Measurements from ENCODE around the gene PASK. TPM values are rescaled to one million over a fixed set of nuclear protein-coding genes. Genes with fewer than 3 reads are reported as not detected.

PASK gene
- total and polyA plus RNA-seq, 2 experiments from 2014 or later: 2.5 to 8.8 TPM

DNA sequence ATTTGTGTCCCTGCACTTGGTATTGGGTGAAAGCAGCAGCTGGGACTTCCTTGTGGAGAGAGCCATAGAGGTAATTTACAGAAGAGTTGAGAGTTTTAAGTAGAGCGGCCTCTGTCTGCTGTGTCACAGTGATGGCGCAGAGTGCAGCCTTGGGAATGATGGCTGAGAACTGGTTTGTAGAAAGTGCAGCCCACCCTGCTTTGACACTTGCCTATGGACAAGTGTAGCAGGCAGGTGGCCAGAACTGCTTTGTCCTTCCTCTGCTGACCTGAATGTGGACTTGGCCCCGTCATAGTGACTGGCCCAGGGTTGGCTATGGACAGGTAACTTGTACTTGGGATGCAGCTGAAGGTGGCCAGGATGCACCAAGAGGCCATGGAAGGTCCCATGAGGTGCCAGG is 32.9 kb upstream of the PASK start:
- Histone ChIP-seq H3K79me2 (no peaks in the 10 kb centered on the region), H3K4me1 (ENCODE audit: insufficient read depth) (no peaks in the 10 kb centered on the region)
- WGBS (ENCODE audit: low lambda C conversion rate, missing lambda C conversion rate): 98% methylated on average over 3 of the region's 3 CpGs

DNA sequence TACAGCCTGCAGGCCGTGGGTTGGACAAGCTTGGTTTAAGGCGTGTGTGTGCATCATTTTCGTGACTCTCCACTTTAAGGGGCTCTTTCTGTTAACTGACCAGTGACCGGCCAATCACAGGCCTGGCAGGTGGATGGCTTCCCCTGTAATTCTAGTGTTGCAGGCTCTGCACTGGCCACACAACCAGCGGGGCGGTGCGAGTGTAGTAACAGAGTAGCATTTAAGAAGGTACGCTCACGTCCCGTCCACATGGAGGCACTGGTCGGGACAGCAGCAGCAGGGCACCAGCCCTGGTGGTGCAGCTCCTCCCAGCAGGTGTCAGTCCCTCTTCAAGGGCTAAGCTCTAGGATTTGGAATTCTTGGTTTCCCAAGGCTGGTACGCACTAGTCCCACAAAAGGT is 31.2 kb upstream of the PASK start:
- DNase-seq (ENCODE audit: low spot score): no peak
- no peak overlapping the region for H2AFZ ChIP-seq
- no peaks in the 10 kb centered on the region for H3K4me1 ChIP-seq (ENCODE audit: insufficient read depth)
- H3K36me3 ChIP-seq (replicated peaks; ENCODE audit: insufficient read depth, low read depth): no peaks in the 10 kb centered on the region
- H4K20me1 ChIP-seq (ENCODE audit: insufficient read depth, poor library complexity, severe bottlenecking): no peaks in the 10 kb centered on the region
- no peaks in the 10 kb centered on the region for H3K9me3 ChIP-seq (ENCODE audit: low read depth)
- TF ChIP-seq, protein P1, sequence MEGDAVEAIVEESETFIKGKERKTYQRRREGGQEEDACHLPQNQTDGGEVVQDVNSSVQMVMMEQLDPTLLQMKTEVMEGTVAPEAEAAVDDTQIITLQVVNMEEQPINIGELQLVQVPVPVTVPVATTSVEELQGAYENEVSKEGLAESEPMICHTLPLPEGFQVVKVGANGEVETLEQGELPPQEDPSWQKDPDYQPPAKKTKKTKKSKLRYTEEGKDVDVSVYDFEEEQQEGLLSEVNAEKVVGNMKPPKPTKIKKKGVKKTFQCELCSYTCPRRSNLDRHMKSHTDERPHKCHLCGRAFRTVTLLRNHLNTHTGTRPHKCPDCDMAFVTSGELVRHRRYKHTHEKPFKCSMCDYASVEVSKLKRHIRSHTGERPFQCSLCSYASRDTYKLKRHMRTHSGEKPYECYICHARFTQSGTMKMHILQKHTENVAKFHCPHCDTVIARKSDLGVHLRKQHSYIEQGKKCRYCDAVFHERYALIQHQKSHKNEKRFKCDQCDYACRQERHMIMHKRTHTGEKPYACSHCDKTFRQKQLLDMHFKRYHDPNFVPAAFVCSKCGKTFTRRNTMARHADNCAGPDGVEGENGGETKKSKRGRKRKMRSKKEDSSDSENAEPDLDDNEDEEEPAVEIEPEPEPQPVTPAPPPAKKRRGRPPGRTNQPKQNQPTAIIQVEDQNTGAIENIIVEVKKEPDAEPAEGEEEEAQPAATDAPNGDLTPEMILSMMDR (IDR thresholded peaks at IDR 0.05; ENCODE audit: poor library complexity): no peak
- TF ChIP-seq EZH2phosphoT487 (IDR thresholded peaks at IDR 0.05; ENCODE audit: low read depth, severe bottlenecking, unreplicated experiment): no peak
- no peak for TF ChIP-seq EZH2 (IDR thresholded peaks at IDR 0.05; ENCODE audit: borderline replicate concordance)
- no peaks in the 10 kb centered on the region for H3K79me2 ChIP-seq
- no peaks in the 10 kb centered on the region for H3K9me2 ChIP-seq (replicated peaks; ENCODE audit: insufficient read depth)
- no peak overlapping the region for H3K4me3 ChIP-seq
- no peaks in the 10 kb centered on the region for H3K27me3 ChIP-seq
- 83% methylated on average over 12 of the region's 12 CpGs for WGBS (ENCODE audit: low lambda C conversion rate, missing lambda C conversion rate)
- H3K4me2 ChIP-seq: no peak overlapping the region
- no peak overlapping the region for H3K27ac ChIP-seq

More for the DNA sequence above, 32.9 kb upstream of the PASK start:
- Histone ChIP-seq H3K36me3 (replicated peaks; ENCODE audit: insufficient read depth, low read depth) (no peaks in the 10 kb centered on the region), H4K20me1 (ENCODE audit: insufficient read depth, poor library complexity, severe bottlenecking) (no peaks in the 10 kb centered on the region), H3K9me2 (replicated peaks; ENCODE audit: insufficient read depth) (no peaks in the 10 kb centered on the region), H3K4me2 (no peak overlapping the region), H3K27ac (no peak overlapping the region), H2AFZ (no peak overlapping the region), H3K9me3 (ENCODE audit: low read depth) (no peaks in the 10 kb centered on the region), H3K27me3 (no peaks in the 10 kb centered on the region), H3K4me3 (no peak overlapping the region)
- no peak for DNase-seq (ENCODE audit: low spot score)
- TF ChIP-seq, protein P1 (IDR thresholded peaks at IDR 0.05; ENCODE audit: poor library complexity): no peak
- TF ChIP-seq EZH2 (IDR thresholded peaks at IDR 0.05; ENCODE audit: borderline replicate concordance): no peak
- no peak for TF ChIP-seq EZH2phosphoT487 (IDR thresholded peaks at IDR 0.05; ENCODE audit: low read depth, severe bottlenecking, unreplicated experiment)

- H3K9me3 ChIP-seq (ENCODE audit: low read depth): no peaks in the 10 kb centered on the region
- DNase-seq (ENCODE audit: low spot score): no peak
- WGBS (ENCODE audit: low lambda C conversion rate, missing lambda C conversion rate): 86% methylated on average over 4 of the region's 4 CpGs
These were observed 30.6 kb upstream of the PASK start for GRCh38 chr2:241179899-241180298.

More at GRCh38 chr2:241179899-241180298, 30.6 kb upstream of the PASK start:
- H3K27me3 ChIP-seq: no peaks in the 10 kb centered on the region
- TF ChIP-seq EZH2 (IDR thresholded peaks at IDR 0.05; ENCODE audit: borderline replicate concordance): no peak
- no peak for TF ChIP-seq EZH2phosphoT487 (IDR thresholded peaks at IDR 0.05; ENCODE audit: low read depth, severe bottlenecking, unreplicated experiment)
- TF ChIP-seq, protein P1 (IDR thresholded peaks at IDR 0.05; ENCODE audit: poor library complexity): no peak
- no peaks in the 10 kb centered on the region for H3K36me3 ChIP-seq (replicated peaks; ENCODE audit: insufficient read depth, low read depth)
- no peaks in the 10 kb centered on the region for H3K9me2 ChIP-seq (replicated peaks; ENCODE audit: insufficient read depth)
- H3K4me2 ChIP-seq: no peak overlapping the region
- H3K4me1 ChIP-seq (ENCODE audit: insufficient read depth): no peaks in the 10 kb centered on the region
- H3K27ac ChIP-seq: no peak overlapping the region
- no peak overlapping the region for H3K4me3 ChIP-seq
- H4K20me1 ChIP-seq (ENCODE audit: insufficient read depth, poor library complexity, severe bottlenecking): no peaks in the 10 kb centered on the region
- no peak overlapping the region for H2AFZ ChIP-seq
- no peaks in the 10 kb centered on the region for H3K79me2 ChIP-seq

All from hepatocyte (in vitro differentiated cells).